GM19035 (cell line): ENCODE data around the gene SUV39H2.
A peak's percentile ranks its signal among the peaks of the same experiment; 100 is the strongest.
"Not testable (repeated sequence)": the region's sequence is repeated elsewhere in the genome, so short reads cannot be mapped to it uniquely, and the experiment has no call there.

Experiments used
- ATAC-seq: cut with Tn5 transposase; IDR thresholded peaks from one replicate; pipeline ENCODE4 v1.9.1; 2021; ENCODE audit not compliant: unreplicated experiment

SUV39H2 gene

DNA sequence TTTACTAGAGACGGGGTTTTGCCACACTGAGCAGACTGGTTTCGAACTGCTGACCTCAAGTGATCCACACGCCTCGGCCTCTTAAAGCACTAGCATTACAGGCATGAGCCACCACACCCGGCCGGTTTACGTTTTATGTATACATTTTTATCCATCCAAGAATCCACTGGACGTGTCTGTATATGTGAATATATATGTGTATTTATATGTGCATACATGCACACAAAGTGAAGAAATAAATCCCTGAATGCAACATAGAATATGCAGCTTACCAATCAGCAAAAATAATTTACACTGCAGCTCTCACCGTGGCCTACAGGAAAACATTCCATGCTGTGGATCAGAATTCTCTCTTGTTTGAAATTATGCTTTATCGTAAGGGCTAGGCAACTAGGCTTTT lies 51.9 kb downstream of the SUV39H2 start:
- ATAC-seq: no peak

- ATAC-seq: no peak
Measured at GRCh38 chr10:14936584-14936983, 57.9 kb downstream of the SUV39H2 start.

GRCh38 chr10:14938971-14939370 lies 60.3 kb downstream of the SUV39H2 start:
- ATAC-seq: not testable (repeated sequence)

- peak; percentile 90 for ATAC-seq
Measured at GRCh38 chr10:14942147-14942949, 63.7 kb downstream of the SUV39H2 start.

GRCh38 chr10:14942950-14943338 lies 64.3 kb downstream of the SUV39H2 start:
- ATAC-seq: not testable (repeated sequence)

DNA sequence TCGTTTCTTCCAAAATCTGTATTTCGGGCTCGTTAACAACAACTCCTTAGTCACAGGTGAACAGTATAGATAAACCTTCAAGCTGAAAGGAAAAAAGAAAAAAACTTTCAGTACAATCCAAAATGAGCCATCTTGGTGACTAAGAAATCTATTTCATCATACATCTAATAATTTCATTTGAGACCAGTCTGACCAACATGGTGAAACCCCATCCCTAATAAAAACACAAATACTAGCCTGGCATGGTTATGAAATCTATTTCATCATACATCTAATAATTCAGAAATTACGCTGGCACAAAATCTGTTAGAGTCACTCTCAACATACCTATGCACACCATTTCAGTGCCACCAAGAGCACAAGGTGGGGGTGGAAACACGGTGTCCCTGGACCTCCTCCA lies 66.4 kb downstream of the SUV39H2 start:
- no peak for ATAC-seq

GRCh38 chr10:14947268-14947667 lies 68.6 kb downstream of the SUV39H2 start:
- ATAC-seq: no peak

DNA sequence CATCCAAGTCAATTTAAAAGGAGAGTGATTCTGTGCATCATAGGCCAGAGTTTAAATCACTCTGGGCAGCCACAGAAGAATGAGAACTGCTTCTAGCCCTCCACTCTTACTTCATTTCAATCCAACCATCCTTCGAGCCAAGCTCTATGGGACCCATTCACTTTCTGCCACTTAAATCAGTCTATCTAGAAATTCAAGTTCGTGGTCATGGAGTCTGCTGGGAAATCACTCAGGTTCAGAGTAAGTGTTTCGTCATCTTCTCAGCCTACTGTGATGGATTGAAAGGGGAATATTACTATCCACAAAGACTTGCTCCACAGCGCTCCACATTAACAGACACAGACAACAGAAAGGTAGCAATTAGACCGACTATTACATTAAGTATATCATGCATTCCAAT lies 70.6 kb downstream of the SUV39H2 start:
- no peak for ATAC-seq

GRCh38 chr10:14952851-14953423 lies 74.3 kb downstream of the SUV39H2 start:
- ATAC-seq: no peak

DNA sequence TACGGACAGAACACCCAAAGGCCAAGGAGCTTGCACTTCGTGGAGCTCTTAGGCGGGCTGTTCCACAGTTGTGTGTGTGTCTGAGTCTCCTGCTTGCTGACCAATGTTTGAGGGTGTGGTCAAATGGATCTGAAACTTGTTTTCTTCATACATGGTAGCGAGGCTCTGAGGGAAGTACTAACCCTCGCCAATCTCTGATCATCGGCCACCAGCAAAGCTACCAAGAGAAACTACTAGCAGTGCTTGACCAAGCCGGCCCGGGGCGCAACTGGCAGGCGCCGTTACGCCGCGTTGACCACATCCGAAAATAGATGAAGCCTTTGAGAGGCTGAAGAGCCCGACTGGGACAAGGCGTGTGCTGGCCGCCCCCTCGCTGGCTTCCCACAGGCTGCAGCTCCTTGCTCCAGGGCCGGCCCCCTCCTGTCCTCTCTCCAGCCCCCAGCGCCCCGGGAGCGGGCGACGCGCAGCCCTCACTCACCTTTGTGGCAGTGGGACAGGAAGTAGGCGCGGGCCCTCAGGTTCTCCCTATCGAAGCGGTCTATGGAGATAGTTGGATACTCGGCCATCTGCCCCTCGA lies 74.8 kb downstream of the SUV39H2 start:
- ATAC-seq: peak; percentile 44
